LNCAP (cell line): ENCODE results near the gene STK32B.

Experiments
- CTCF ChIP-seq: fragments of 450-650 bp; IDR thresholded peaks from 2 replicates; pipeline ENCODE4 v1.5.1; 2017; ENCODE audit warnings: mild to moderate bottlenecking

STK32B gene

GRCh38 chr4:5012958-5013357 is 38.3 kb upstream of the STK32B start:
- TF ChIP-seq CTCF, result no peak

- TF ChIP-seq CTCF, result no peak
Measured at GRCh38 chr4:5014007-5014682, 37.1 kb upstream of the STK32B start.

GRCh38 chr4:5018096-5018495 is 33.2 kb upstream of the STK32B start:
- peak; percentile 39; the same call in 1 of the 2 replicates for TF ChIP-seq CTCF

- no peak for TF ChIP-seq CTCF
Measured at GRCh38 chr4:5018603-5019002, 32.7 kb upstream of the STK32B start.

GRCh38 chr4:5019274-5019673 is 32.0 kb upstream of the STK32B start, which contains the start of gene CYTL1:
CYTL1 (minus strand) TSS chr4:5019458; CDS start chr4:5019445, 13 bp downstream.
- TF ChIP-seq CTCF, result no peak

GRCh38 chr4:5019796-5020195 is 31.5 kb upstream of the STK32B start:
- TF ChIP-seq CTCF, result no peak

GRCh38 chr4:5020341-5020740 is 30.9 kb upstream of the STK32B start:
- no peak for TF ChIP-seq CTCF

- TF ChIP-seq CTCF, result no peak
Measured at GRCh38 chr4:5021546-5021945, 29.7 kb upstream of the STK32B start.
